Astrocyte of the spinal cord (primary cell): Measurements from ENCODE around the gene MED14.
"Not testable (repeated sequence)": the region's sequence is repeated elsewhere in the genome, so short reads cannot be mapped to it uniquely, and the experiment has no call there.

Source experiments
- DNase-seq: peaks from one replicate; pipeline ENCODE4 v3.0.0; 2011; ENCODE audit warnings: low read depth, low spot score
- H3K4me3 ChIP-seq: 2 replicates; pipeline ENCODE4 v1.5.1; 2011; ENCODE audit warnings: low read depth, mild to moderate bottlenecking, low read length, moderate library complexity
- CTCF ChIP-seq: IDR thresholded peaks from 2 replicates; pipeline ENCODE4 v1.5.1; 2012; ENCODE audit warnings: low read depth, mild to moderate bottlenecking, low read length, inconsistent platforms
- in situ Hi-C: cut with HindIII; loops from 2 replicates; pipeline ENCODE4 v1.10.0; 2017; ENCODE audit warnings: low sequenced_read_pairs

Gene MED14

GRCh38 chrX:40733706-40734105, 1.6 kb downstream of the MED14 start:
- H3K4me3 ChIP-seq: peak overlapping the region; percentile 68
- in situ Hi-C loops: no loop called here

GRCh38 chrX:40732499-40732898, 2.8 kb downstream of the MED14 start:
- in situ Hi-C loops, H3K4me3 ChIP-seq, DNase-seq: not testable (repeated sequence)

More at GRCh38 chrX:40733706-40734105, 1.6 kb downstream of the MED14 start:
- DNase-seq: no peak
- TF ChIP-seq CTCF: no peak

GRCh38 chrX:40729598-40730584, 5.5 kb downstream of the MED14 start:
- DNase-seq: no peak
- in situ Hi-C loops: no loop called here
- TF ChIP-seq CTCF: no peak
- no peak overlapping the region for H3K4me3 ChIP-seq

GRCh38 chrX:40727581-40728252, 7.6 kb downstream of the MED14 start:
- DNase-seq: no peak
- TF ChIP-seq CTCF: no peak
- in situ Hi-C loops: no loop called here
- H3K4me3 ChIP-seq: no peak overlapping the region

GRCh38 chrX:40727093-40727492, 8.2 kb downstream of the MED14 start:
- DNase-seq: no peak
- H3K4me3 ChIP-seq: no peak overlapping the region
- no peak for TF ChIP-seq CTCF
- in situ Hi-C loops: no loop called here

GRCh38 chrX:40722930-40723329, 12.4 kb downstream of the MED14 start:
- TF ChIP-seq CTCF: no peak
- no peak overlapping the region for H3K4me3 ChIP-seq
- no peak for DNase-seq
- in situ Hi-C loops: no loop called here
